ENCODE results near the gene HELT.
"Not testable (repeated sequence)": the region's sequence is repeated elsewhere in the genome, so short reads cannot be mapped to it uniquely, and the experiment has no call there.

Gene HELT

GRCh38 chr4:184994010-184994622, 24.2 kb upstream of the HELT start:
- H3K9me3 ChIP-seq (ENCODE audit: insufficient read depth, low read length, severe bottlenecking) = no peaks in the 10 kb centered on the region
- no peak overlapping the region for H2AFZ ChIP-seq (ENCODE audit: low read depth, low read length)
- TF ChIP-seq EZH2 (IDR thresholded peaks at IDR 0.05; ENCODE audit: borderline replicate concordance, low read depth, low read length, severe bottlenecking) = no peak
- TF ChIP-seq, protein P1, sequence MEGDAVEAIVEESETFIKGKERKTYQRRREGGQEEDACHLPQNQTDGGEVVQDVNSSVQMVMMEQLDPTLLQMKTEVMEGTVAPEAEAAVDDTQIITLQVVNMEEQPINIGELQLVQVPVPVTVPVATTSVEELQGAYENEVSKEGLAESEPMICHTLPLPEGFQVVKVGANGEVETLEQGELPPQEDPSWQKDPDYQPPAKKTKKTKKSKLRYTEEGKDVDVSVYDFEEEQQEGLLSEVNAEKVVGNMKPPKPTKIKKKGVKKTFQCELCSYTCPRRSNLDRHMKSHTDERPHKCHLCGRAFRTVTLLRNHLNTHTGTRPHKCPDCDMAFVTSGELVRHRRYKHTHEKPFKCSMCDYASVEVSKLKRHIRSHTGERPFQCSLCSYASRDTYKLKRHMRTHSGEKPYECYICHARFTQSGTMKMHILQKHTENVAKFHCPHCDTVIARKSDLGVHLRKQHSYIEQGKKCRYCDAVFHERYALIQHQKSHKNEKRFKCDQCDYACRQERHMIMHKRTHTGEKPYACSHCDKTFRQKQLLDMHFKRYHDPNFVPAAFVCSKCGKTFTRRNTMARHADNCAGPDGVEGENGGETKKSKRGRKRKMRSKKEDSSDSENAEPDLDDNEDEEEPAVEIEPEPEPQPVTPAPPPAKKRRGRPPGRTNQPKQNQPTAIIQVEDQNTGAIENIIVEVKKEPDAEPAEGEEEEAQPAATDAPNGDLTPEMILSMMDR (IDR thresholded peaks at IDR 0.05; ENCODE audit: borderline replicate concordance, extremely low read depth, low read length, poor library complexity, severe bottlenecking) = no peak
- ATAC-seq (ENCODE audit: insufficient read depth, low read depth) = no peak
- no peak overlapping the region for H3K27ac ChIP-seq (ENCODE audit: low read length)
- no peak overlapping the region for H3K4me3 ChIP-seq (ENCODE audit: low read depth in 1 of 2, low read length in 2 of 2)
- H3K4me2 ChIP-seq (ENCODE audit: insufficient read depth, low read length) = no peak overlapping the region
- H4K20me1 ChIP-seq (ENCODE audit: insufficient read depth, low read length) = no peaks in the 10 kb centered on the region
- no peak for DNase-seq
- H3K79me2 ChIP-seq (ENCODE audit: insufficient read depth, low read length) = no peaks in the 10 kb centered on the region
- H3K4me1 ChIP-seq (ENCODE audit: insufficient read depth, low read length) = no peaks in the 10 kb centered on the region
- H3K9ac ChIP-seq (ENCODE audit: low read depth, low read length) = no peak overlapping the region
- H3K36me3 ChIP-seq (ENCODE audit: insufficient read depth, low read length) = no peaks in the 10 kb centered on the region
- H3K27me3 ChIP-seq (ENCODE audit: insufficient read depth, low read length, poor library complexity) = peaks cover 5% of the 10 kb centered on the region

- Histone ChIP-seq H2AFZ (ENCODE audit: low read depth, low read length) (no peak overlapping the region), H4K20me1 (ENCODE audit: insufficient read depth, low read length) (no peaks in the 10 kb centered on the region), H3K27me3 (ENCODE audit: insufficient read depth, low read length, poor library complexity) (peaks cover 5% of the 10 kb centered on the region), H3K4me2 (ENCODE audit: insufficient read depth, low read length) (no peak overlapping the region), H3K36me3 (ENCODE audit: insufficient read depth, low read length) (no peaks in the 10 kb centered on the region), H3K4me3 (ENCODE audit: low read depth in 1 of 2, low read length in 2 of 2) (no peak overlapping the region), H3K9ac (ENCODE audit: low read depth, low read length) (no peak overlapping the region), H3K9me3 (ENCODE audit: insufficient read depth, low read length, severe bottlenecking) (no peaks in the 10 kb centered on the region), H3K4me1 (ENCODE audit: insufficient read depth, low read length) (no peaks in the 10 kb centered on the region), H3K27ac (ENCODE audit: low read length) (no peak overlapping the region), H3K79me2 (ENCODE audit: insufficient read depth, low read length) (no peaks in the 10 kb centered on the region)
- DNase-seq = no peak
- ATAC-seq (ENCODE audit: insufficient read depth, low read depth) = no peak
- TF ChIP-seq, protein P1 (IDR thresholded peaks at IDR 0.05; ENCODE audit: borderline replicate concordance, extremely low read depth, low read length, poor library complexity, severe bottlenecking) = no peak
Observed at GRCh38 chr4:184994623-184995010, 23.7 kb upstream of the HELT start.

DNA sequence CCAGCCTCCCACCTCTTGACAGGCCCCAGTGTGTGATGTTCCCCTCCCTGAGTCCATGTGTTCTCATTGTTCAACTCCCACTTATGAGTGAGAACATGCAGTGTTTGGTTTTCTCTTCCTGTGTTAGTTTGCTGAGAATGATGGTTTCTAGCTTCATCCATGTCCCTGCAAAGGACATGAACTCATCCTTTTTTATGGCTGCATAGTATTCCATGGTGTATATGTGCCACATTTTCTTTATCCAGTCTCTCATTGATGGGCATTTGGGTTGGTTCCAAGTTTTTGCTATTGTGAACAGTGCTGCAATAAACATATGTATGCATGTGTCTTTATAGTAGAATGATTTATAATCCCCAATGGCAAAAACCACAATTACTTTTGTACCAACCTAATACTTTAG, 20.6 kb upstream of the HELT start:
- ATAC-seq (ENCODE audit: insufficient read depth, low read depth); H3K36me3 ChIP-seq (ENCODE audit: insufficient read depth, low read length); H2AFZ ChIP-seq (ENCODE audit: low read depth, low read length); H3K79me2 ChIP-seq (ENCODE audit: insufficient read depth, low read length); H3K27ac ChIP-seq (ENCODE audit: low read length); H3K4me3 ChIP-seq (ENCODE audit: low read depth in 1 of 2, low read length in 2 of 2); H3K27me3 ChIP-seq (ENCODE audit: insufficient read depth, low read length, poor library complexity); H3K4me2 ChIP-seq (ENCODE audit: insufficient read depth, low read length); H3K9ac ChIP-seq (ENCODE audit: low read depth, low read length); DNase-seq; H3K4me1 ChIP-seq (ENCODE audit: insufficient read depth, low read length); H4K20me1 ChIP-seq (ENCODE audit: insufficient read depth, low read length); H3K9me3 ChIP-seq (ENCODE audit: insufficient read depth, low read length, severe bottlenecking): not testable (repeated sequence)

GRCh38 chr4:185002784-185003183, 15.5 kb upstream of the HELT start:
- no peak overlapping the region for H2AFZ ChIP-seq (ENCODE audit: low read depth, low read length)
- ATAC-seq (ENCODE audit: insufficient read depth, low read depth) = no peak
- H3K36me3 ChIP-seq (ENCODE audit: insufficient read depth, low read length) = no peaks in the 10 kb centered on the region
- no peak overlapping the region for H3K27ac ChIP-seq (ENCODE audit: low read length)
- no peak overlapping the region for H3K9ac ChIP-seq (ENCODE audit: low read depth, low read length)
- H3K27me3 ChIP-seq (ENCODE audit: insufficient read depth, low read length, poor library complexity) = no peaks in the 10 kb centered on the region
- H3K79me2 ChIP-seq (ENCODE audit: insufficient read depth, low read length) = no peaks in the 10 kb centered on the region
- H3K9me3 ChIP-seq (ENCODE audit: insufficient read depth, low read length, severe bottlenecking) = no peaks in the 10 kb centered on the region
- DNase-seq = no peak
- H3K4me3 ChIP-seq (ENCODE audit: low read depth in 1 of 2, low read length in 2 of 2) = no peak overlapping the region
- TF ChIP-seq EZH2 (IDR thresholded peaks at IDR 0.05; ENCODE audit: borderline replicate concordance, low read depth, low read length, severe bottlenecking) = no peak
- TF ChIP-seq, protein P1 (IDR thresholded peaks at IDR 0.05; ENCODE audit: borderline replicate concordance, extremely low read depth, low read length, poor library complexity, severe bottlenecking) = no peak
- no peaks in the 10 kb centered on the region for H3K4me1 ChIP-seq (ENCODE audit: insufficient read depth, low read length)
- H3K4me2 ChIP-seq (ENCODE audit: insufficient read depth, low read length) = no peak overlapping the region
- H4K20me1 ChIP-seq (ENCODE audit: insufficient read depth, low read length) = no peaks in the 10 kb centered on the region

Data from DND-41 (cell line).